ENCODE data around the gene COPB2. TPM values are rescaled to one million over a fixed set of nuclear protein-coding genes. Genes with fewer than 3 reads are reported as not detected.

COPB2 gene
- total RNA-seq, 2 donors from 2014 or later = 85.2 to 105 TPM

DNA sequence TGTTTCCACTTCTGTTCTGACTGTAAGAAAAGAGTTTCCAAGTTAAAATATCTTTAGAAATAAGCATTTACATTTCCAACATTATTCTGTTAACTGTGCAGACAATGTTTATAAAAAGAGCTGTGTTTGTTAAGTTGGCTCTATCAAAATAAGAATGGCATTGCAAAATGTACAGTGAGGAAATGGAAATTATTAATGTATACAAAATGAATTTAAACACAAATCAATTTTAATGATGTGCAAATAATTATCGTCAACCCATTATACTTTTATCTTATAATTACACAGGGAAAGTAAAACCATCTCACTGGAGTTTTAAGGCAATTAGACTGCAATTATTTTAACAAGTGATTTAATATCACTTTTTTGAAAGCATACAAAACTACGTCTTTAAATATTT lies 28.2 kb downstream of the COPB2 start:
- Mint-ChIP-seq H3K9me3 (no peaks in the 10 kb centered on the region), H3K4me3 (no peak overlapping the region), H3K27ac (no peak overlapping the region), H3K36me3 (ENCODE audit: insufficient read depth in 2 of 2) (peaks cover 10 to 52% of the 10 kb centered on the region in 2 donors), H3K27me3 (ENCODE audit: low read depth) (no peaks in the 10 kb centered on the region), H3K4me1 (ENCODE audit: low read depth) (peaks cover 37% of the 10 kb centered on the region)
- DNase-seq = no peak
- no peak for ATAC-seq (replicated peaks in 1 of 2)

- Mint-ChIP-seq H3K36me3 (ENCODE audit: insufficient read depth in 2 of 2) (peaks cover 13 to 45% of the 10 kb centered on the region in 2 donors), H3K27me3 (ENCODE audit: low read depth) (no peaks in the 10 kb centered on the region), H3K4me1 (ENCODE audit: low read depth) (peaks cover 42% of the 10 kb centered on the region), H3K4me3 (no peak overlapping the region), H3K27ac (peak overlapping the region; percentile 18), H3K9me3 (no peaks in the 10 kb centered on the region)
- DNase-seq (no peak), ATAC-seq (replicated peaks in 1 of 2) (no peak)
Measured at GRCh38 chr3:139358841-139359562, 30.4 kb downstream of the COPB2 start.

DNA sequence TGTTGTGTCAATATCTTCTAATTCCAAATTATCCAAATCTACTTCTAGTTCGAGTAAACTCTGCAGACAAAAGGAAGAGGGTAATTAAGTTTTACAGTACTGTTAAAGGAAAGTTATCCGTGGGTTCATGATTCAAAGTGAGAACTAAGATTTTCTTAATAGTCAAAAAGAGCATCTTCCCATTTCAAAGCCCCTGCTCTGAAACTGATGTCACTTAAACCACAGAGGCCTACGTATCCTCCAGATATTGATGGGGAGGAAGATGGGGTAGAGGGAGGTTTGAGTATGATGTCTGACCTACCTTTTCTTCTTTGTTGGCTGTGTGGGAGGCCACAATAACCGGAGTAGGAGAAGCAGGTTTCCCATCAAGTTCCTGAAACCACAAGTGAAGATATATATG lies 31.5 kb downstream of the COPB2 start:
- H3K4me3 Mint-ChIP-seq = peak overlapping the region; percentile 33 to 62
- peak; percentile 99 for ATAC-seq (replicated peaks in 1 of 2)

DNA sequence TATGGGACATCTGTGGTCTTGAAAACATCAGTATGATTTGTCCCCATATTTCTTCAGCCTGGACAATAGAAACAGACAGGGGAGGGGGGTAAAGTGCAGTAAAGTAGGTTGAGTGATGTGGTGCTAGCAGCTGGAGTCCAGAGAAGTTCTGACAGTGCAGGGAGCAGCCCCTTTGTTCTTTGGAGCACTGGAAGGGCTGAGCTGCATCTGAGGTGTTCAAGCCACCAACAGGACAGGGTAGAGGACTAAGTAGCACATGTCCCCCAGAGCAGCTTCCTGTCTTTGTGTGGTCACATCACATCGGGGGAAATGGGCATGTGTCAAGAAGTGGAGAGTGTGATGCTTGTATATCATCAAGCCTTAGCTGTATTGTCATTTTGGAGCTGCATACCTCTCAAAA lies 33.6 kb downstream of the COPB2 start:
- no peak for DNase-seq
- Mint-ChIP-seq H3K4me1 (ENCODE audit: low read depth) (peaks cover 54% of the 10 kb centered on the region), H3K9me3 (no peaks in the 10 kb centered on the region), H3K4me3 (peak overlapping the region in 1 of 2 donors; percentile 24), H3K27ac (no peak overlapping the region), H3K27me3 (ENCODE audit: low read depth) (no peaks in the 10 kb centered on the region), H3K36me3 (ENCODE audit: insufficient read depth in 2 of 2) (peaks cover 13 to 51% of the 10 kb centered on the region in 2 donors)
- ATAC-seq (replicated peaks in 1 of 2) = no peak

More for the DNA sequence above, 31.5 kb downstream of the COPB2 start:
- Mint-ChIP-seq H3K27ac (peak overlapping the region; percentile 83), H3K4me1 (ENCODE audit: low read depth) (peaks cover 50% of the 10 kb centered on the region), H3K9me3 (no peaks in the 10 kb centered on the region), H3K36me3 (ENCODE audit: insufficient read depth in 2 of 2) (peaks cover 13 to 47% of the 10 kb centered on the region in 2 donors), H3K27me3 (ENCODE audit: low read depth) (no peaks in the 10 kb centered on the region)
- peak; percentile 31 to 36 for DNase-seq

DNA sequence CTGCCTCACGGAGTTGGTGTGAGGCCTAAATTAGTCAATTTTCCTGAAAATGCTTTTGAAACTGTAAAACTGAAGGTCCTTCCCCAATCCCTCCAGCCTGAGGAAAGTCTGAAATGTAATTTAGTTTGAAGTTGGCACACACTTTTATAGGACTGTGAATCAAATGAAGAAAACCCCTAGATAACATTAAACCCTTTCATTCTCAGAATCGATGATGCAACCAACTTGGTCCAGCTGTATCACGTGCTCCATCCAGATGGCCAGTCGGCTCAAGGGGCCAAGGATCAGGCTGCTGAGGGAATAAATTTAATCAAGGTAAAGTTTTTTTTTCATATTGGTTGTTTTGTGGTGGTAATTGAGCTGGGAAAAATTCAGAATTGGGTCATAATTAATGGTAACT lies 34.0 kb downstream of the COPB2 start:
- no peak for ATAC-seq (replicated peaks in 1 of 2)
- H3K27ac Mint-ChIP-seq = no peak overlapping the region

GRCh38 chr3:139354661-139355060 lies 34.8 kb downstream of the COPB2 start:
- DNase-seq (no peak), ATAC-seq (replicated peaks in 1 of 2) (no peak)
- peaks cover 54% of the 10 kb centered on the region for H3K4me1 Mint-ChIP-seq (ENCODE audit: low read depth)
- no peaks in the 10 kb centered on the region for H3K9me3 Mint-ChIP-seq
- H3K4me3 Mint-ChIP-seq = no peak overlapping the region
- no peak overlapping the region for H3K27ac Mint-ChIP-seq
- no peaks in the 10 kb centered on the region for H3K27me3 Mint-ChIP-seq (ENCODE audit: low read depth)
- H3K36me3 Mint-ChIP-seq (ENCODE audit: insufficient read depth in 2 of 2) = peaks cover 13 to 47% of the 10 kb centered on the region in 2 donors

More for the DNA sequence above, 34.0 kb downstream of the COPB2 start:
- no peaks in the 10 kb centered on the region for H3K9me3 Mint-ChIP-seq
- peak overlapping the region in 1 of 2 donors; percentile 24 for H3K4me3 Mint-ChIP-seq
- no peak for DNase-seq
- H3K27me3 Mint-ChIP-seq (ENCODE audit: low read depth) = no peaks in the 10 kb centered on the region
- H3K36me3 Mint-ChIP-seq (ENCODE audit: insufficient read depth in 2 of 2) = peaks cover 13 to 52% of the 10 kb centered on the region in 2 donors
- peaks cover 54% of the 10 kb centered on the region for H3K4me1 Mint-ChIP-seq (ENCODE audit: low read depth)

DNA sequence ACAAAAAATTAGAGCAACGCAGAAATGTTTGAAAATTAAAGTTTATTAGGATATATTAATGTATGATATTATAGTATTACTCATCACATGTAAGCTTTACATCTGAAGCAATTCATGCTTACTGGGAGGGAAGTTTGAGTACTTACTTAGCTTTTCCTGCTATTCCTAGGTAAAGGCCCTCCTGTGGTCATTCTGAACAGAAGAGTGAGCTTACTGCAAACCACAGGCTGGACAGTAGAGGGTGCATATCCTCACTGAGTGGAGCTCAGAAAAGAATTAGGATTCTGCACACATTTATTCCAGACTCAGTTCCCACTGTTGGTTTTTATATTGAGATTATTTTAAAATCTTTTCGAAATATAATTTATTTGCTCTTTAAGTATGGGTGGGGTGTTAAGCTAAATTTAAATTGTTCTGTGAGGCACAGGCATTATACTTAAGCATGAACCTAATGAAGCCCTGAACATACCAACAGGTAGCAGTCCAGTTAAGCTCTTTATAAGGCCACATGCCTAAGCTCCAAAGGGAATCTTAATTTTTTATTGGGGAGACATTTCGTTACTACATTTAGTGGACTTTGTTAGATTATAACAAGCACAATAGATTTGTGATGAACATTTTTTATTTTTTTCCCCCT lies 35.4 kb downstream of the COPB2 start:
- Mint-ChIP-seq H3K27ac (no peak overlapping the region), H3K27me3 (ENCODE audit: low read depth) (no peaks in the 10 kb centered on the region), H3K36me3 (ENCODE audit: insufficient read depth in 2 of 2) (peaks cover 13 to 42% of the 10 kb centered on the region in 2 donors), H3K4me1 (ENCODE audit: low read depth) (peaks cover 54% of the 10 kb centered on the region), H3K4me3 (no peak overlapping the region), H3K9me3 (no peaks in the 10 kb centered on the region)
- no peak for DNase-seq
- ATAC-seq (replicated peaks in 1 of 2) = no peak

- DNase-seq (no peak), ATAC-seq (replicated peaks in 1 of 2) (no peak)
- H3K4me1 Mint-ChIP-seq (ENCODE audit: low read depth) = peaks cover 15% of the 10 kb centered on the region
- no peaks in the 10 kb centered on the region for H3K27me3 Mint-ChIP-seq (ENCODE audit: low read depth)
- no peak overlapping the region for H3K4me3 Mint-ChIP-seq
- H3K36me3 Mint-ChIP-seq (ENCODE audit: insufficient read depth in 2 of 2) = peaks cover 3 to 17% of the 10 kb centered on the region in 2 donors
- H3K9me3 Mint-ChIP-seq = peaks cover 3 to 4% of the 10 kb centered on the region in 2 donors
- H3K27ac Mint-ChIP-seq = no peak overlapping the region
Measured at GRCh38 chr3:139346771-139347170, 42.7 kb downstream of the COPB2 start.

DNA sequence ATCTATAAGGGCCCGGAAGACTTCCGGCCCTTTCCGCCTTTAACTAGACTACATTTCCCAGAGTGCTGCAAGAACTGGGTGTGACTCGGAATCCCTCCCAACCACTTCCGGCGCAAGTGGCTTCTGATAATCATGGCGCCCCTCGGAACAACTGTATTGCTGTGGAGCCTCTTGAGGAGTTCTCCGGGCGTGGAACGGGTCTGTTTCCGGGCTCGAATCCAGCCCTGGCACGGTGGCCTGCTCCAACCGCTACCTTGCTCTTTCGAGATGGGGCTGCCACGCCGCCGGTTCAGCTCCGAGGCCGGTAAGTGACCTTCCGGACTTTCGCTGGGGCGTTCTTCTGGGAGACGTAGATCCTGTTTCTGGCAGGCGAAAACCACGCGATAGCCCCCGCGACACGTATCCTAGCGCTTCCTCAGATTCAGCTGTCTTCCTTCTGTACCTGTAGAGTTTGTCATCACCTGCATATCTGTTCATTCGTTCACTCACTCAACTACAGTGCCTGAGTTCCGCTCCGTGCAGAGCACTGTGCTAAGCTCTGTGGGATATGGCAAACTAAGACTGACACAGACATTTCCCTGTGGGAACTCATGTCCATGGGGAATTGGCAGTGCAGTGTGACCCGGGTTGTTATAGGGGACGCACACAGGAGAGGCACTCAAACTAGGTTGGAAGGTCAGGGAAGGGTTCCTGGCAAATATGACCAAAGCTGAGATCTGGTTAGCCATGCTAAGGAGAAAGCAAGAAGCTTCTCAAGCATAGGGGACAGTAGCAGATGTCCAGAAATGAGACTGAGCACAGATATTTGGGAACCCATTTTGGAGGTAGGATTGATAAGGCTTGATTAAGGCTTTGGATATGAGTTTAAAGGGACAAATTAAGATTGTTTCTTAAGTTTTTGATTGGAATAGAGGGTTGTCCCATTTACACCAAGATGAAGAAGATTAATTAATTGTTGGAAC lies 45.3 kb downstream of the COPB2 start, which contains the start of gene MRPS22:
MRPS22 (plus strand) TSS at position 126 of the 962 bp plus-strand sequence; CDS start at position 133, 7 bp downstream.
- H3K4me1 Mint-ChIP-seq (ENCODE audit: low read depth) = peaks cover 21% of the 10 kb centered on the region
- H3K4me3 Mint-ChIP-seq = peak within 1 kb of the TSS in 1 of 2 donors; percentile 21
- DNase-seq (peak; percentile 80 to 84), ATAC-seq (replicated peaks in 1 of 2) (peak; percentile 95 to 97)
- H3K36me3 Mint-ChIP-seq (ENCODE audit: insufficient read depth in 2 of 2) = peaks cover 3 to 6% of the 10 kb centered on the region in 2 donors
- peak within 1 kb of the TSS; percentile 79 for H3K27ac Mint-ChIP-seq
- peaks cover 3 to 4% of the 10 kb centered on the region in 2 donors for H3K9me3 Mint-ChIP-seq
- peaks cover 5% of the 10 kb centered on the region for H3K27me3 Mint-ChIP-seq (ENCODE audit: low read depth)

DNA sequence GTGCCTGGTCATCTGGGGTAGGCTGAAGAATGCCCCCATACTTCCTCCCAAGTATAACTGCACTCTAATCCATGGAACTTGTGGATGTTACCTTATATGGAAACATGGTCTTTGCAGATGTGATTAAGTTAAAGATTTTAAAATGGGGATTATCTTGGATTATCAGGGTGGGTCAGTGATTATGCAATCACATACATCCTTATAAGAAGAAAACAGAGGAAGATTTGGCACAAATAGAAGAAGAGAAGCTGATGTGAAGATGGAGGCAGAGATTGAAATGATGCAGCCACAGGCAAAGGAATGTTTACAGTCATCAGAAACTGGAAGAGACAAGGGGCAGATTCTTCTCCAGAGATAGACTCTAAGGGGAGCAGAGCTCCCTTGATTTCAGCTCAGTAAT lies 47.4 kb downstream of the COPB2 start:
- Mint-ChIP-seq H3K36me3 (ENCODE audit: insufficient read depth in 2 of 2) (peaks cover 3% of the 10 kb centered on the region in 2 donors), H3K27me3 (ENCODE audit: low read depth) (peaks cover 5% of the 10 kb centered on the region), H3K4me1 (ENCODE audit: low read depth) (peaks cover 28% of the 10 kb centered on the region), H3K27ac (peak overlapping the region; percentile 12), H3K9me3 (peaks cover 3 to 4% of the 10 kb centered on the region in 2 donors), H3K4me3 (no peak overlapping the region)
- ATAC-seq (replicated peaks in 1 of 2) (no peak), DNase-seq (no peak)

GRCh38 chr3:139340784-139341183 lies 48.7 kb downstream of the COPB2 start:
- ATAC-seq (replicated peaks in 1 of 2) (no peak), DNase-seq (no peak)
- Mint-ChIP-seq H3K9me3 (peaks cover 3 to 4% of the 10 kb centered on the region in 2 donors), H3K27ac (no peak overlapping the region), H3K27me3 (ENCODE audit: low read depth) (peaks cover 5% of the 10 kb centered on the region), H3K4me3 (no peak overlapping the region), H3K36me3 (ENCODE audit: insufficient read depth in 2 of 2) (peaks cover 3% of the 10 kb centered on the region in 2 donors), H3K4me1 (ENCODE audit: low read depth) (peaks cover 28% of the 10 kb centered on the region)

DNA sequence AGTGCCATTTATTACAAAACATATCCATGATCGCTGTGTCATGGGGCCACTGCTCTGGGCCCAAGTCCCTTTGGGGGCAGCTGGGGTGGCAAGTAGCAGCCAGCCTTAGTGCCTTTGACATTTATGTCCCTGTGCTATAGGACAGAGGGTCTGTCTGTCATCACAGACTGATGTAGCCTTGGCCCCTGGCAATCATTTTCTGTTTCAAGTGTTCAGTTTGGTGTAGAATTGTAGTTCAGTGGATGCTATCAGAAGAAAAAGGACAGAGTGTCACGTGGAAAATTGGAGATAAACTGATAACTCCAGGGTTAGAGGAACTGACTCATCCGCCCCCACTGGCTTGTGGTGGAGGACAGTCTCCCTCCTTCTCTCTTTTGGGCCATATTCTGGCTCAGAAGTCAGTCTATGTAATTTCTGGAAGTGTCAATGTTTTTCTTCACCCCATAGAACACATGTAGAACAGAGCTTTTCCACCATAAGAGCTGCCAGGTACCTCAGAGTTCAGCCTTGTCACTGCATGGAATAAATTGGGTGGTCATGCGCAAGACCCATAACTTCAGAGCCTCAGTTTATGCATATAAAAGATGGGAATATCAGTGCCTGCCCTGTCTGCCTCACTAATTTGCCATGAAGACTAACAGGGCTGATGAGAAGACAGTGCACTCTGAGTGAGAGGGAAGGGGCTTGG lies 50.1 kb downstream of the COPB2 start:
- ATAC-seq (replicated peaks in 1 of 2) (peak in 1 of 2 donors; percentile 20), DNase-seq (peak in 1 of 2 donors; percentile 37)

More for the DNA sequence above, 50.1 kb downstream of the COPB2 start:
- peaks cover 3 to 4% of the 10 kb centered on the region in 2 donors for H3K9me3 Mint-ChIP-seq
- peaks cover 10% of the 10 kb centered on the region for H3K27me3 Mint-ChIP-seq (ENCODE audit: low read depth)
- H3K27ac Mint-ChIP-seq = no peak overlapping the region
- H3K36me3 Mint-ChIP-seq (ENCODE audit: insufficient read depth in 2 of 2) = peaks cover 3% of the 10 kb centered on the region in 2 donors
- peaks cover 28% of the 10 kb centered on the region for H3K4me1 Mint-ChIP-seq (ENCODE audit: low read depth)
- no peak overlapping the region for H3K4me3 Mint-ChIP-seq

Data from activated T-cell treated with anti-CD3 and anti-CD28 coated beads, Interleukin-2, amount 50 U/mL, for 72 hours (primary cell).